NCI-H2107 (cell line): Measurements from ENCODE around the gene LDB2.

Experiments used
- DNase-seq: peaks from one replicate; lab custom pipeline; 2025; lab: John Stamatoyannopoulos, UW

The LDB2 gene

DNA sequence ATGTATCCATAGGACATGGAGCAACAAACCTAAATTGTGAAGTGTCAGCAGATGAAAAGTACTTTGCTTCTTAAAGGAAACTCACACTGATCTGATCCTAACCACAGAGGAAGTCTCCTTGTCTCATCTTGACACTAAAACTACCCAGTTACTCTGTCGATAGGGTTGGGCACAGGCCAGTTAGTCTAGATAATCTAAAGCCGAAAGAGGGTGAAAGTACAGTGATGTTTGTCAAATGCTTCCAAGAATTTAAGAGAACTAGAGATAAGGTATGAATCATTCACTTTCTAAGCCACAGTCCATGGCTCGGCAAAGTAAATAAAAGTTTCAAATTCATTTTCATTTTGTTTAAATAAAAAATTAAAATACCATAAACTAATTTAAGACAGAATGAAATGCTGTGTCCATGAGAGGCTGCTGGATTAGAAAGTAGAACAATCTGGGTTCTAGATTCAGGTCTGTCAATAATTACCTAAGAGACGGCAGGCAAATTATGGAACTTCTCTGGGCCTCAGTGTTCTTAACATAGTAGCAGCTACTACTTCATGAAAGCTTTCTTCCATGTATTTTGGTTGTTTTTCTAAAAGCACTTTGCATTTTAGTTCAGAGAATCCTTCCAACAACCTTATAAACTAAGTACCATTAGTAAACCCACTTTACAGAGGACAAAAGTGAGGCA lies 176.7 kb downstream of the LDB2 start:
- no peak for DNase-seq

DNA sequence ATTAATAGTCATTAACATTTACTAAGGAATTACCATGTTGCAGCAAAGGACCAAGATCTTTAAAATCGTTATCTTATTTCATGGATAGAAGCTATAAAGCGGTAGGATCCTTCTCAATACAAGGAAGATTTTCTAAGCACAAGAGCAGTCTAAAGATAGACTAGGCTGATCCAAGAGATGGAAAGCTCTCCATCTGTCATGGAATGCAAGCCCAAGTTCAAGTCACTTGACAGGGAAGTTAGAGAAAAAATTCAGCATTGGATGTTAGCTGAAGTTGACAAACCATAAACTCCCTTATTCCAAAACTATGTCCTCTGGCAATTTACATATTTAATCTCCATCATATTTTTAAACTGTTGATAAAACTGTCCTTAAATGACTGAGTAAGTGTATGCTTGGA lies 177.7 kb downstream of the LDB2 start:
- no peak for DNase-seq

DNA sequence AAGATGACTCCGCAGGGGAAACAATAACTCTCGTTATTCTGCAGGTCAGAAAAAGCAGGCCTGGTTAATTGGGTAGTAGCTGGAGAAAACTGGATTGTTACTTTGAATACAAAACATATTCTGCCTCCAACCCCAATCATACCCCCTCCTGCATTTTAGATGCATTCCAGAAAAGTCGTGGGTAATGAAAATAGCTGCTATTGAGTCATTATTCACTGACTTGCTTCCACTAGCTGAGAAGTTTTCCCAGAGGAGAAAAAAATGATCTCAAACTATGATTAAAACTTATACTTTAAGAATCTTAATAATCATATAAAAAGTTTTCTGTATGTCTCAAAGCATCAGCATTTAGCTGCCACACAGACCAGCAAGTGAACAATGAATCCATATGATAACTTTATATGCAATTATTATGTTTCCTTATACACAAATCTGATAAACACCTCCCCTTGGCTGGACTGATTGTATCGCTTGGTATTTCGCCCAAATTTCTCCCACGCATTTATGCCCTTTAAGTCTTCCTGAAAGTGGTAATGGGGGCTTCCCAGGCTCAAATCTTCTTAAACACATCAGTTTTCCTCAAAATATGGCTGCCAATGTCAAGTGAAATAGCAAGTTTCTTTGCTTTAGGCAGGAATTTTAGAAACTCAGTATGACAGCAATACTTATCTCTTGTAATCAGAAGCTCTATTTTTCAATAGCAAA lies 181.0 kb downstream of the LDB2 start:
- DNase-seq: no peak

DNA sequence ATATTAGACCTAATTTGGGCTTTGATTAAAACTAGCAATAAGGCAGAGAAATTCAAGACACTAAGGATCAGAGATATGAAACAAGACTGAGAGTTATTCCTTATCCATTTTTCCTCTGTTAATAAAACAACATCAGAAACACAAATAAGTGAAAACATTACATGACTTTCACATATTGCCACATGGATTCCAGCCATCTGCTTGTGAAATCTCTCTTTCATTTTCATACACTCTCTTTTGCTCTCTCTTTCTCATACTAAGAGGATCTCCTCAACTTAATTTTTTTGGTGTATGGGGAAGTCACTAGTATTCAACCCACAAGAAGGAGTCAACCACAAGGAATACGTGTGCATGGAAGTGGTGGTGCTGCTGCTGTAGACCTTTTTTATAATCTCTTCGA lies 183.0 kb downstream of the LDB2 start:
- no peak for DNase-seq

DNA sequence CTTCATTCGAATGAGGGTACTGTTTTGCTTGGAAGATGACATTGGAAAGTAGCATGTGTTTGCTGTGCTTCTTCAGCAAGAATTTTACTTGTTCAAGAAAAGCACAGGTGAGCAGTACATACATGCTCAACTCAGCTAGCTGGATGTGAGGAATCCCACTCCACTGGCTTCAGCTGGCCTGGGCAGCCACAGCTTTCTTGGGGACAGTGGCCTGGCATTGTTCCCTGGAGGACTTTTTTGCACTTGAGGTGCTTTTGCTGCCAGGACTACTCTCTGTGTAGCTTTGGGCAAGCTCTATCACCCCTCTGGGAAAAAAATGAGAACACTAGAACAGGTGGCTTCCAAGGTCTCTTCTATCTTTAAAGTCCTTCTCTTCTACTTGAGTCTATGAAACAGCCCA lies 184.3 kb downstream of the LDB2 start:
- DNase-seq: no peak

DNA sequence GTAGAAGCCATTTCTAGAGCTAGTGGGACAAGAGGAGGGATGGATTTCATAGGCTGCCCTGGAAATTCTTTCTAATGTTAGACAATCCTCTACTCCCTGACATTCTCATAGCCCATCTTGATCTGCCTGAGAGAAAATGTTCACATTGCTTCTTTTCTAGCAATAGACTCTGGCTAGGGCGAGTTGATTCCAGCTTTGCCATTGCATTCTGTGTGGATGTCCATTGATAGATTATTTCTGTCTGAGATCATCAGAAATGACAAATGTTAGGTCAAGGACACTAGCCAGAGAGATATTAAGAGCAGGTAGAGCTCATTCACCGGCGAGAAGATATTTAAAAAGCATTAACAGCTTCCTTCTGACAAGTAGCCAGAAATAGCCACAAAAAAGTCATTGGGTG lies 184.7 kb downstream of the LDB2 start:
- no peak for DNase-seq

DNA sequence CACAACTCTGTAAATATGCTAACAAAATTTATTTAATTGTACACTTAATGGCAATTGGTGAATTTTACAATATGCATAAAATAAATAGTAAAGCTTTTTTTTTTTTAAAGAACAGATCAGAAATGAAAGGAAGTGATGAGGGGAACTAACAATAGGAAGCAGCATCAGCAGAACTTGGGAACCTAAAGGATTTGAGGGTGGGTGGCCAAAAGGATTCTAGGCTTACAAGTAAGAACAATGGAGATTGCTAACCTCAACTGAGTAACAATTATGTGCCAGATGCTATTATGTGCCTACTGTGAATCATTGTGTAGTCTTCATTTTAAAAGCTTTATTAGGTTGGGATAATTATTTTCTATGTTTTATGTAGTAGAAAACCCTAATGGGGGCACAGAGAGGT lies 185.2 kb downstream of the LDB2 start:
- DNase-seq: no peak

DNA sequence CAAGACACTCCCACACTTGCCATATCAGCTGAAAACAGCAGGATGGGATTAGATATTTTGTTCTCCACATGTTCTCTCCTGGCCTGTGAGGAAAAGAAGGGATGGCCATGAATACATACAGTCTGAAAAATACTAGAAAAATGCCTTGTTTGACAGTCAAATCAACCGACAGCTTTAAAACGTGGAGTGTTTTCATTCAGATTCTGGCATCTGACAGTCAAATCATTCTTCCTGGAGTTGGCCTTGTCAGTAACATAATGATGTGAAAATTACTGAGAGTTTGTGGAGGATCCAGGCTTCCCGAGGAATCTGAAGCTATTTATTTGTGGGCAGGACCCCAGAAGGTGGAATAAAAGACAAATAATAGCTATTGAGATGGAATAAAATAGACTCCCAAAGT lies 188.2 kb downstream of the LDB2 start:
- DNase-seq: no peak

DNA sequence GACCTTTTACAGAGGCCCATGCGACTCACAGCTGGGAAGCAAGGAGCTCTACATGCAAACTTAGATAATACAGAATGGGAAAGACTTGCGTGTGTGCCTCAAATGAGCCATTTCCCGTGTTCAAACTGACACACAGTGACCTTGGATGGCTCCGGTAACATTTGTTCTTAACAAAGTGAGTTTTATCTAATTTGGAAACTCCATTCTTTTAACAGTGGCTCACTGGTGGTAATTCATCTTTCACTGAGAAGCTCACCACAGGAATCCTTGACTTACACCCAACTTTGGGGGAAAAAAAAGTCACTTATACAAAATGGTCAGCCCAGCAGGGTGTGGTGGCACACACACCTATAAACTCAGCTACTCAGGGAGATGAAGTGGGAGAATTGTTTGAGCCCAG lies 190.6 kb downstream of the LDB2 start:
- DNase-seq: no peak

DNA sequence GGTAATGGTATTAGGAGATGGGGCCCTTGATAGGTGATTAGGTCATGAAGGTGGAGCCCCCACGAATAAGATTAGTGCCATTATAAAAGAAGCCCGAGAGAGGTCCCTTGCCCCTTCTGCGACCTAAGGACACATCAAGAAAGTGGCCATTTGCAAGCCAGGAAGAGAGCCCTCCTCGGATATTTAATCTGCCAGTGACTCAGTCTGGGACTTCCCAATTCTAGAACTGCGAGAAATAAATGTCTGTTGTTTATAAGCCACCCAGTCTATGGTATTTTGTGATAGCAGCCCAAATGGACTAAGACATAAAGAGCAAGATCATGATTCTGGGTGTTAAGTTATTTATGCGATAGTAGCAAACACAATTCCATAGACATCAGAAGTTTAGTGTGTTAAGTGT lies 192.2 kb downstream of the LDB2 start:
- no peak for DNase-seq

DNA sequence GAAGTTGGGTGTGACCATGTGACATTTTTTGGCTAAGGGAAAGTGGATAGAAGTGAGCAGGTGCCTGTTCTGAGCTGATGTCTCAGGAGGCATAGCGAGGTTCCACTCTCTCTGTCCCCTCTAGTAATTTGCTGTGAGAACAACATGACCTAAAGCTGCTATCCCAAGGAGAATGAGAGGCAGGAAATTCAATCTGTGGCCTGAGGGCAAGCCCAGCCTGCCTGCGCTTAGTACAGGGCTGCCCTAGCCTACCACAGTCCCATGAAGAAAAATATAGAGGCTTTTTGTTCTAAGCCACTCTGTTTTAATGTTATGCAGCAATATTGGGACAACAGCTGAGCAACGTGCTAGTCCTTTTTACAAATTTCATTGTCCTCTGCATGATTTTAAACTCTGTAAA lies 193.1 kb downstream of the LDB2 start:
- DNase-seq: no peak

DNA sequence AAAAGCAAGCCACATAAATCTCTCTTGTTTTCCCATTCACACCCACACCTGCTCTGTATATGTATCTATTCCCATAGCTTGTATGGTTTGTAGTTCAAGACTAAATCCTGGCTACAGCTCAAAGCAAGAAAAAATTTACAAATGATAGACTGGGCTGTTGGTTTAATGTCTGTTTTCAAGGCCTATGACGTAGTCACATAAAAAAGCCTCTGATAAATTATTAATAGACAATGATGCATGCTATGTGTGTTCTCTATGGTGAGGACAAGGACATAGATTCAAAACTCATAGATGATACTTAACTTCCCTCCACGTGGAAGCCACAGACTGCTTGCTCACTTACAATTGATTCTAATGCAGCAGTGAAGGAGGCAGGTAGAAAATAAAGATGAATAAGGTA lies 194.0 kb downstream of the LDB2 start:
- DNase-seq: no peak

DNA sequence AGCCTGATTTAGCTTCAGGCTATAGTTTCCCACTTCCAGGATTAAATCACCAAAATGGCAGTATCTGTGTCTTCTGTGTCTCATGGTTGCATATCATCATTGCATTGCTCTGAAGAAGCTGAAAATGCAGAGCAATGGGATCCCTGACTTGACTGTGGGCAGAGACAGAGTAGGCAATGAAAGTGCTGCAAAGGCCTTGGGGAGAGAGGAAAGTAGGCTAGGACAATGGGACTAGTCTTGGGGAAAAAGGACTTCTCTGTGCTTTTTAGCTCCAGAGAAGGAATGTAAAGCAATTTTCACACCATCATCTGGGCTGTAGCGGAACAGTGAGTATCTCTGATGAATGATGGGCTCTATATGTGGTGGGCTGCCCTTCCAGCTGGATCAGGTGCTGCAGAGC lies 202.5 kb downstream of the LDB2 start:
- no peak for DNase-seq

DNA sequence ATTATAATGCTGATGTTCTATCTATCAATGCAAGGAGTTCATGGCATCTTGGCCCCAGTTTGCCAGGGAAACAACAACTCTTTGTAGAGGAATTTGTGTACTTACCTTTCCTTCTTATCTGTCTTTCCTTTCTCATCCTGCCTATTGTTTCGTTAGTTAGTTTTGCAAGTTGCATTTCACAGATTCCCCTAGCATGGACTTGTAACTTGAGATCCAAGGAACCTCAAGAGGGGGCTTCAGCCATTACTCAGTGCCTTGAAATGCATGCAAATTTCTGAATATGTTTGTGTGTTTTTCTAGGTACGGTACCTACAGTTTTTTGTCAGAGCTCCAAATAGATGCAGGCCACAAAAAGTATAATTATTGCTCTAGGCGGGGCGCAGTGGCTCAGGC lies 203.6 kb downstream of the LDB2 start:
- DNase-seq: no peak

DNA sequence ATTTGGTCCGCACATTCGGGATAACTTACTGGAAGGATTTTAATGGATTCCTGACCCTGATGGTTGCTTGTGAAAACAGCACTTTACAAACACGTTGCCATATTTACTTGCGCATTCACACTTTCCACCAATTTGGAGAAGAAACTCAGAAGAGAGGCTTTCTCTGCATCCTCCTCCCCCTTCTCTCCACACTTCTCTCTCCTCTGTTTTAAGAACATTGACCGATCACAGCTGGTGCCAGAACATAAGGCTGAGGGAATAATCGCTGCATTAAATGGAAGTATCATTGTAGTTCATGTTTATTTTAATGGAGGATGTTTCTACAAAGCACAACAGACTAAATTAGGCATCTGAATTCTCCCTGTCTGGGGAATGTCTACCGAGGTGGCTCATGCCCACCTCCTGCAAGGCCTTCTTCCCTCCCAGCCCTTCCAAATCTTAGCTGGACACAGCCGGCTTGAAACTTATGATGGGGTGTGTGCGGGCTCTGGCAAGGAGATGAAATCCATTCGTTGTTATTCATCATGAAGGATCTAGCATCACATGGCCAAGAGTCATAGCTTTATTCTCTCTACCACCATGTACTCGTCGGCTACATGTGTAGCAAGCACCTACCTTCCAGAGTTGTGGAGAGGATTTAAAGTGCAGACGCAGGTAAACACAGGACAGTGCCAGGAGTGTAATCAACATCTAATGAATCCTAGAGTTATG lies 204.1 kb downstream of the LDB2 start:
- DNase-seq: no peak

DNA sequence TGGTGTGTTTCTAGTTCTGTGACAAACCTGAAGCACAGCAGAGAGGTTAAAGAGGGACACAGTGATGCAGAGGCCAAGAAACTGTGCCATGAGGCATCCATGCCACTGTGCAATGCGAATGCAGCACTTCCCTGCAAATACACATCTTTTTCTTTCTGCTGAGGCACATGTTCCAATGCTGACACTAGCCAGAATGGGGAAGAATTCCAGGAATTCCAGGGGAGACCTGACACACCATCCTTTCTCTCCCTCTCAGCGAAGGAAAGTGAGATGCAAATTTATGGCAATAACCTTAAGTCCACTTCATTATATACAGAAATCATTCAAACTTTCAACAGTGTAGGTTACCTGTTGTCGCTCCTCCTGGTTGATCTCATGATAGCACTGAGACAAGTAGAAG lies 204.8 kb downstream of the LDB2 start:
- no peak for DNase-seq

DNA sequence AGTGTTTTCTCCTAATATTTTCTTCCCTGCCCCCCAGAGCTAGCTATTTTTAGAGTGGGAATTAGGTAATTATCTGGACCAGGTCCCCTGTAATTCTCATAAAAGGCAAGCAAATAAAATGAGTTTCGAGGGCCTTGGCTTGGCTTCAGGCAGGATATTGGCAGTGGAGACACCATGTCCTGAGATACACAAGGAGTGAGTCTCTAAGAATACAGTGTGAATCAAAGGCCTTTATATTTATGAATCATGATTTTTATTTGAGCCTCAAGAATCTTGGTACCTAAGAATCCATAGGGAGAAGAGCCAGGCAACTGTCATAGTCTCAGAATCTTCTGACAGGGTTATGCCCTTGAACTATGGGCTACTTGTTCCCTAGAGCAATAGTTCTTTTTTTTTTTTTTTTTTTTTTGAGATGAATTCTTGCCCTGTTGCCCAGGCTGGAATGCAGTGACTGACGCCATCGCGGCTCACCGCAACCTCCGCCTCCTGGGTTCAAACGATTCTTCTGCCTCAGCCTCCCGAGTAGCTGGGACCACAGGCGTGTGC lies 205.4 kb downstream of the LDB2 start:
- no peak for DNase-seq

DNA sequence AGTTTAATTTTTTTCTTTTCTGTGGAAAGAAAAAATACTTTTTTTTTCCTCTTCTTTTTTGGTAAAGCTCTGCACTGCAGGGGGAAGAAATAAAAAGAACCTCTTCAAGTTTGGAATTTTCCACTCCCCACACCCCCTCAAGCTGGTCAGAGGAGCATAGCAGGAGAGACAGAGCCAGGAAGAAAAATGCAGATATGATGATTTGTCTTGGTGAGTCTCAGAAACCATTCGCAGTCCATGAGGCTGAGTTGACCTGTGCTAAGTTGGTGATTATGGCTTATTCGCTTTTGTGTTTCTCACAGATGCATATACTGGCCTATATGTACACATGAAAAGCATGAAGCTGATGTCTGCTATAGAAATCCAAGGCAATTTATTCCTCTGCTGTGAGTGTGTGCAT lies 205.9 kb downstream of the LDB2 start:
- DNase-seq: no peak

DNA sequence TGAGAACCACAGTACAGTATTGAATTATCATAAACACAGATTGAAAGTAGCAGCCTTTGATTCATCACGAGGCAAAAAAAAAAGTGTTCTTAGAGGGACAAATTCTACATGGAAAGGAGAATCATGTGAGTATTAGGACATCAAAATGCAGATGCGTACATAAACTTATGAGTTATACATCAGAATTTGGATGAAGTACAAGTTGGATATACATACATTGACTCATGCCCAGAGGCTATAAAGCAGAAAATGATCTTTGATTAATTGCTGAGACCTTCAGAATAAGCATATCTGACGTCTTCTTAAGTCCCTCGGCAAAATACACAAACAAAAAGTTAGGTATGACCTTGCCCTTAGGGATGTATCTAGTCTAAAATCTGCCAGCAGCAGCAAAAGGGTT lies 206.4 kb downstream of the LDB2 start:
- DNase-seq: no peak

DNA sequence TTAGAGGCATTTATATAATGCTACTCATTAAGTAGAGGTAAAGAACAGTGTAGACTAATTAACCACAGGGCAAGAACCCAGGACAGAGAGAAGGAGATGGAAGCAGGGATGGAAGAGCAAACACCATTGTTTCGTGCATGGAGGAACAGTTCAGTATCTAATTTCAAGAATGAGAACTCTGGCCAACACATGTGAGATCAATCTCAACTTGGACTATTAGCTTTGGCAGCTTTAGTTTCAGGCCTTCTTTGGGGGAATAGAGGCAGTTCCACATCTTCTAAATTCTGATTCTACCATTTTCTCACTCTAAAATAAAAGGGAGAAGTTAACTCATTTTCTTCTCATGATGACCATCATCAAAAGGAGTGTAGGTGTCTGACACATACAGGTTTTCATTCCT lies 207.0 kb downstream of the LDB2 start:
- DNase-seq: no peak

DNA sequence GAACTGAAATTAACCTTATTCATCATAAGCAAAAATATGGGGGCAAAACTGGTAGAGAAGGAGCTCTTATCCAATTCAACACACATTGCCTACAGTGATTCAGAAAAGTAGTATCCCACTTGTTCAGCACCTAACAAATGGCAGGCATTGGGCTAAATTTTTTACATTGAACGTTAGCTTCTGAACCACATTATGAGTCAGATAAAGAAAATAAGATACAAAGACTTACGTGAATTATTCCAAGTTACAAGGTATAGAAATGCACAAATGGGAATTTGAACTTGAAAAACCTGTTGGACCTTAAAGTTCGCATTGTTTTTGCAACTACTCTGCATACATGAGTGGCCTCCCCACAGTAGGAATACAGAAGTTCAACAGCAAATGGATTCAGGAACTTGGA lies 210.6 kb downstream of the LDB2 start:
- DNase-seq: no peak

DNA sequence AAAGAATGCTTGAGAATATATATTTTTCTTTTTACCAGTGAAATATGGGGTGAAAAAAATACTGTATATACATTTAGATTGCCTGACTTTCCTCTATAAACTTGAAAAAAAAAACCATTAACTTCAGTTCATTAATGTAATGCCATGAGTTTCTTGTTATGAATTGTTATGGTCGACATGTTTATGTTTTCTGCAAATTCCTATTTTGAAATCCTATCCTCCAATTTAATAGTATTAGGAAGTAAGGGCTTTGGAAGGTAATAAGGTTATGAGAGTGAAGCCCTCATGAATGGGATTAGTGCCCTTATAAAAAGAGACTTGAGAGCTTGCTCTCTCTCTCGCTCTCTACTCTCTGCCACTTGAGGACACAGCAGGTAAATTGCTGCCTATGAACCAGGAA lies 211.4 kb downstream of the LDB2 start:
- no peak for DNase-seq

DNA sequence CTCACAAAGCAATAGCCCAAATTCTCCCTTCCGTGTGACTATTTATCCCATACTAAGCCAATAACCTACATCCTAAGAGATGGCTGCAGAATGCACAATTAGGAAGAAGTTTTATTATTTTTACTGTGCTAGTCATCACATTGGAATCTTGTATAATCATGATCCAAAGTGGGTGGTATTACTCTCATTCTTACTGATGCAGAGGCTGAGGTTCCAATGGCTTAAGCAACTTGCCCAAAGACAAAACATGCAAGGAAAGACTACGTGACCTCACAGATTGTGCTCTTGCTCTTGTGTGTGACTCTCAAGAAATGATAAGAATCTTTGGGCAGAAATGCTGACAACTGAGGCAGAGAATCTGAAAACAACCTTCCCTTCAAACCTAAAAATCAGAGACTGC lies 212.2 kb downstream of the LDB2 start:
- no peak for DNase-seq
